Body of pancreas (tissue), 4 donors: Measurements from ENCODE around the gene OLFML1. TPM values are rescaled to one million over a fixed set of nuclear protein-coding genes. Genes with fewer than 3 reads are reported as not detected.

ENCODE experiments used
- ATAC-seq: fragments of 150-250 bp; one replicate; pipeline ENCODE4 v1.9.1; 2016
- DNase-seq, 4 donors: peaks; one replicate each; pipeline ENCODE4 v3.0.0-alpha.2; 2019
- H3K27ac ChIP-seq, 4 donors: fragments of 200-600 bp; sonication (generic); 1 replicate in 3 of 4; 2 replicates in 1 of 4; pipeline versions ENCODE4 v1.5.1 to v1.6.1; 2016 to 2019; ENCODE audit warnings: mild to moderate bottlenecking in 1 of 4, mixed read lengths in 1 of 4, moderate library complexity in 1 of 4
- H3K27me3 ChIP-seq, 2 donors: fragments of 200-600 bp; sonication (generic); one replicate each; pipeline ENCODE4 v1.6.0; 2016; ENCODE audit warnings: mild to moderate bottlenecking in 1 of 2
- H3K36me3 ChIP-seq, 2 donors: fragments of 200-600 bp; sonication (generic); replicated peaks in 1 of 2; 2 replicates each; pipeline ENCODE4 v1.5.1; 2016; ENCODE audit warnings: low read depth in 2 of 2; ENCODE audit not compliant: insufficient read depth in 1 of 2
- H3K4me1 ChIP-seq: fragments of 200-600 bp; sonication (generic); one replicate; pipeline ENCODE4 v1.6.0; 2016
- H3K4me3 ChIP-seq, 2 donors: fragments of 200-600 bp; sonication (generic); 1 replicate in 1 of 2; 2 replicates in 1 of 2; pipeline ENCODE4 v1.5.1; 2016 to 2019
- H3K9me3 ChIP-seq, 3 donors: fragments of 200-600 bp; sonication (generic); 1 replicate in 2 of 3; 2 replicates in 1 of 3; pipeline ENCODE4 v1.5.1; 2016
- CTCF ChIP-seq, 7 experiments: fragments of 450-650 bp in 4 of 7; fragments of 200-600 bp in 3 of 7; sonication (generic) in 3 of 7; IDR thresholded peaks; one replicate each; pipeline ENCODE4 v1.5.1; 2016 to 2019; ENCODE audit warnings: antibody characterized with exemption in 7 of 7
- POLR2A ChIP-seq, 3 donors: fragments of 450-650 bp; IDR thresholded peaks; one replicate each; pipeline ENCODE4 v1.6.1; 2016; ENCODE audit warnings: antibody characterized with exemption in 3 of 3, mild to moderate bottlenecking in 2 of 3
- WGBS, 2 donors: methylation state at CpG; one replicate each; pipeline ENCODE4 v1.1.5; 2017; 5-methylcytosine and 5-hydroxymethylcytosine counted together
- intact Hi-C: fragments of 100-400 bp; cut with DNase I; formaldehyde crosslinking; loops from one replicate; pipeline ENCODE4 v1.15.1; 2023
- total RNA-seq, 2 donors: library from RNA; depleted of rRNA; stranded (reverse); fragments of >200 nt; gene quantifications; one replicate each; pipeline ENCODE4 v1.1.0, GENCODE V29; 2016

Gene OLFML1
- total RNA-seq, 2 donors from 2014 or later, result 2.3 to 3.6 TPM

GRCh38 chr11:7439746-7440320, 45.5 kb upstream of the OLFML1 start:
- WGBS, 2 donors, result 81 to 87% methylated on average over 3 of the region's 3 CpGs

GRCh38 chr11:7442588-7443215, 42.6 kb upstream of the OLFML1 start:
- 22 to 24% methylated on average over 6 of the region's 6 CpGs for WGBS, 2 donors
- no peak overlapping the region for H3K27ac ChIP-seq
- H3K4me3 ChIP-seq, result no peak overlapping the region
- H3K4me1 ChIP-seq, result peaks cover 9% of the 10 kb centered on the region
- DNase-seq (peak; percentile 70 to 82 (median 72)), ATAC-seq (no peak)
- H3K9me3 ChIP-seq, result no peaks in the 10 kb centered on the region
- TF ChIP-seq CTCF (IDR thresholded peaks at IDR 0.05) (peak; percentile 70 to 81 (median 74)), POLR2A (IDR thresholded peaks at IDR 0.05) (no peak)
- H3K27me3 ChIP-seq, result no peaks in the 10 kb centered on the region
- intact Hi-C loops, result loop anchor here (5.0 kb wide), 1 partner anchor 345 kb away; no protein-coding TSS in a partner anchor
- H3K36me3 ChIP-seq, result no peaks in the 10 kb centered on the region

More at GRCh38 chr11:7439746-7440320, 45.5 kb upstream of the OLFML1 start:
- Histone ChIP-seq H3K4me3 (no peak overlapping the region), H3K27me3 (no peaks in the 10 kb centered on the region), H3K27ac (no peak overlapping the region), H3K36me3 (no peaks in the 10 kb centered on the region), H3K9me3 (no peaks in the 10 kb centered on the region), H3K4me1 (no peaks in the 10 kb centered on the region)
- no peak for ATAC-seq
- TF ChIP-seq POLR2A (IDR thresholded peaks at IDR 0.05) (no peak), CTCF (IDR thresholded peaks at IDR 0.05) (no peak)
- DNase-seq, result no peak
- intact Hi-C loops, result loop anchor here (5.0 kb wide), 1 partner anchor 343 kb away; no protein-coding TSS in a partner anchor

GRCh38 chr11:7444091-7444981, 41.0 kb upstream of the OLFML1 start:
- no peak overlapping the region for H3K4me3 ChIP-seq
- TF ChIP-seq CTCF (IDR thresholded peaks at IDR 0.05), result no peak
- TF ChIP-seq POLR2A (IDR thresholded peaks at IDR 0.05), result no peak
- H3K36me3 ChIP-seq, result no peaks in the 10 kb centered on the region
- no peaks in the 10 kb centered on the region for H3K9me3 ChIP-seq
- WGBS, 2 donors, result 82 to 83% methylated on average over 6 of the region's 6 CpGs
- H3K4me1 ChIP-seq, result peaks cover 9% of the 10 kb centered on the region
- intact Hi-C loops, result loop anchor here (5.0 kb wide), 1 partner anchor 347 kb away; no protein-coding TSS in a partner anchor
- DNase-seq, result no peak
- H3K27me3 ChIP-seq, result no peaks in the 10 kb centered on the region
- ATAC-seq, result no peak
- no peak overlapping the region for H3K27ac ChIP-seq

- no peaks in the 10 kb centered on the region for H3K36me3 ChIP-seq
- ATAC-seq (no peak), DNase-seq (no peak)
- H3K9me3 ChIP-seq, result no peaks in the 10 kb centered on the region
- peaks cover 12% of the 10 kb centered on the region for H3K4me1 ChIP-seq
- no peak for TF ChIP-seq CTCF (IDR thresholded peaks at IDR 0.05)
- no peak for TF ChIP-seq POLR2A (IDR thresholded peaks at IDR 0.05)
- WGBS, 2 donors, result 79 to 93% methylated on average over 5 of the region's 5 CpGs
- H3K27me3 ChIP-seq, result no peaks in the 10 kb centered on the region
- H3K4me3 ChIP-seq, result no peak overlapping the region
- intact Hi-C loops, result no loop called here
- no peak overlapping the region for H3K27ac ChIP-seq
Observed at GRCh38 chr11:7445564-7445963, 39.7 kb upstream of the OLFML1 start.
